Neural progenitor cell (in vitro differentiated cells): ENCODE results near the gene MAPK12.

Experiments
- EZH2 ChIP-seq: fragments of 200-600 bp; sonication (generic); IDR thresholded peaks from 2 replicates; pipeline ENCODE4 v1.6.1; 2017; ENCODE audit warnings: antibody characterized with exemption, mild to moderate bottlenecking, moderate library complexity
- EZH2phosphoT487 ChIP-seq: fragments of 200-600 bp; sonication (generic); IDR thresholded peaks from 2 replicates; pipeline ENCODE4 v1.6.1; 2017; ENCODE audit warnings: antibody characterized with exemption
- TF ChIP-seq, protein P1 (sequence below): fragments of 200-600 bp; sonication (generic); IDR thresholded peaks from 2 replicates; pipeline ENCODE4 v1.5.1; 2017; ENCODE audit warnings: antibody characterized with exemption, mild to moderate bottlenecking

DNA sequence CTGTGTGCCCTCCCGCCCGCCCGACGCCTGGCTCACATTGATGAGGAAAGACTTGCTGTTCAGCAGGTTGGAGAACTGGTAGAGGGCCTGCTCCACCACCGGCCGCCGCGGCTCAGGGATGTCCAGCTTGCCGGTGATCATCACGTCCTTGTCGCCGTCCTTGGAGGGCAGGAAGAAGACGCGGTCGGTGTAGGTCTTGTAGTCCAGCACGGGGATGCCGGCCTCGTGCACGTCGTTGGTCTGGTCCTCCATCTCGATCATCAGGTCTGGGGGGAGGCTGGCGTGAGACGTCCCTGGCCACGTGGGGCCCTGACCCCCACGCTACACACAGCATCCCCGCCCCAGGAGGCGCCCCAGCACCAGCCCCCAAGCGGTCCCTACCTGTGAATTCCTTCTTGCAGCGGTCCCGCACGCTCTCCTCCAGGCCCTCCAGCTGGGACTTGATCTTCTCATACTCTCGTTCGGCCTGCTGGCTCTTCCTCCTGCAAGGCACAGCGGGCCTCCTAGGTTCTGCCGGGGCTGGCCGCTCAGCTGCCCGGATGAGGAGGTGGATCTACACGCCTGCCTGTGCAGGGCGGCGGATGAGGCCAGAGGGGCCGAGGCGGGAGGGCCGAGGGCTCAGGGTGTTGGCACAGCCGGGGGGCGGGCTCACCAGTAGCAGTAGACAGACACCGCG is 19.4 kb upstream of the MAPK12 start:
- TF ChIP-seq EZH2phosphoT487 = no peak
- TF ChIP-seq, protein P1, sequence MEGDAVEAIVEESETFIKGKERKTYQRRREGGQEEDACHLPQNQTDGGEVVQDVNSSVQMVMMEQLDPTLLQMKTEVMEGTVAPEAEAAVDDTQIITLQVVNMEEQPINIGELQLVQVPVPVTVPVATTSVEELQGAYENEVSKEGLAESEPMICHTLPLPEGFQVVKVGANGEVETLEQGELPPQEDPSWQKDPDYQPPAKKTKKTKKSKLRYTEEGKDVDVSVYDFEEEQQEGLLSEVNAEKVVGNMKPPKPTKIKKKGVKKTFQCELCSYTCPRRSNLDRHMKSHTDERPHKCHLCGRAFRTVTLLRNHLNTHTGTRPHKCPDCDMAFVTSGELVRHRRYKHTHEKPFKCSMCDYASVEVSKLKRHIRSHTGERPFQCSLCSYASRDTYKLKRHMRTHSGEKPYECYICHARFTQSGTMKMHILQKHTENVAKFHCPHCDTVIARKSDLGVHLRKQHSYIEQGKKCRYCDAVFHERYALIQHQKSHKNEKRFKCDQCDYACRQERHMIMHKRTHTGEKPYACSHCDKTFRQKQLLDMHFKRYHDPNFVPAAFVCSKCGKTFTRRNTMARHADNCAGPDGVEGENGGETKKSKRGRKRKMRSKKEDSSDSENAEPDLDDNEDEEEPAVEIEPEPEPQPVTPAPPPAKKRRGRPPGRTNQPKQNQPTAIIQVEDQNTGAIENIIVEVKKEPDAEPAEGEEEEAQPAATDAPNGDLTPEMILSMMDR = no peak
- no peak for TF ChIP-seq EZH2
